GM12878 (cell line): ENCODE results near the gene GLB1L2. TPM values are rescaled to one million over a fixed set of nuclear protein-coding genes. Genes with fewer than 3 reads are reported as not detected.

Experiments
- ATAC-seq: fragments of 200-7000 bp; cut with Tn5 transposase; 3 replicates; pipeline ENCODE4 v1.9.1; 2020; ENCODE audit warnings: mild to moderate bottlenecking, moderate library complexity
- BruUV-seq: library from RNA; stranded (reverse); fragments of 400-500 nt; replicated peaks from 2 replicates; lab custom pipeline; 2021; lab: Mats Ljungman, UMichigan
- CTCF ChIA-PET: fragments of 300-600 bp; sonication (Branson Sonifier 250); formaldehyde crosslinking; extraction: SDS; loops from one replicate; lab custom pipeline; 2021; ENCODE audit warnings: inconsistent platforms; lab: Yijun Ruan, JAX
- POLR2A ChIA-PET: fragments of 350-600 bp; formaldehyde crosslinking; extraction: SDS; loops from one replicate; lab custom pipeline; 2021; ENCODE audit warnings: inconsistent platforms; lab: Charles Lee
- RAD21 ChIA-PET: fragments of 300-600 bp; sonication (Branson Sonifier 250); formaldehyde crosslinking; loops from one replicate; lab custom pipeline; 2023; ENCODE audit warnings: antibody characterized with exemption; ENCODE audit not compliant: unreplicated experiment; lab: Charles Lee
- SMC1A ChIA-PET: fragments of 300-600 bp; sonication (Branson Sonifier 250); formaldehyde crosslinking; loops from one replicate; lab custom pipeline; 2023; ENCODE audit not compliant: unreplicated experiment, uncharacterized antibody; lab: Charles Lee
- DNase-seq: peaks from one replicate; pipeline ENCODE4 v3.0.0-alpha.2; 2011; ENCODE audit warnings: low read depth, low spot score
- FAIRE-seq: peaks from 3 replicates; lab custom pipeline; 2011; peaks lifted over from hg19 to GRCh38; lab: Jason Lieb, UNC
- H2AFZ ChIP-seq: 2 replicates; pipeline ENCODE4 v1.6.0; 2011; ENCODE audit warnings: low read depth, low read length, control low read depth; ENCODE audit not compliant: control insufficient read depth
- H3K27ac ChIP-seq: 2 replicates; pipeline ENCODE4 v1.5.1; 2011; ENCODE audit warnings: control low read depth; ENCODE audit not compliant: control insufficient read depth, insufficient read depth
- H3K27me3 ChIP-seq, 2 experiments: replicated peaks in 1 of 2; 2 replicates each; pipeline versions ENCODE4 v1.6.0 to v1.6.1; 2011; ENCODE audit warnings: low read length in 1 of 2; ENCODE audit not compliant: control insufficient read depth in 2 of 2, insufficient read depth in 2 of 2
- H3K36me3 ChIP-seq, 2 experiments: 2 replicates each; pipeline ENCODE4 v1.5.1; 2011; ENCODE audit warnings: low read length in 1 of 2; ENCODE audit not compliant: control insufficient read depth in 2 of 2, insufficient read depth in 2 of 2
- H3K4me1 ChIP-seq: 2 replicates; pipeline ENCODE4 v1.6.1; 2011; ENCODE audit warnings: mild to moderate bottlenecking, low read length, moderate library complexity, mixed read lengths; ENCODE audit not compliant: control insufficient read depth, insufficient read depth
- H3K4me2 ChIP-seq: 2 replicates; pipeline ENCODE4 v1.6.0; 2011; ENCODE audit warnings: control low read depth; ENCODE audit not compliant: control insufficient read depth, insufficient read depth
- H3K4me3 ChIP-seq: fragments of 200-600 bp; sonication (generic); 2 replicates; pipeline ENCODE4 v1.5.1; 2016
- H3K79me2 ChIP-seq: 2 replicates; pipeline ENCODE4 v1.6.0; 2011; ENCODE audit warnings: low read length; ENCODE audit not compliant: control insufficient read depth, insufficient read depth
- H3K9ac ChIP-seq: 2 replicates; pipeline ENCODE4 v1.8.0; 2011; ENCODE audit warnings: low read length, control low read depth, mixed read lengths; ENCODE audit not compliant: control insufficient read depth, insufficient read depth
- H3K9me3 ChIP-seq: replicated peaks from 3 replicates; pipeline ENCODE4 v1.5.1; 2011; ENCODE audit warnings: mild to moderate bottlenecking, low read length; ENCODE audit not compliant: control insufficient read depth, insufficient read depth
- H4K20me1 ChIP-seq: 2 replicates; pipeline ENCODE4 v1.6.0; 2011; ENCODE audit not compliant: control insufficient read depth, insufficient read depth
- CBFB ChIP-seq: IDR thresholded peaks from 2 replicates; pipeline ENCODE4 v1.6.1; 2016; ENCODE audit warnings: antibody characterized with exemption, low read depth
- EED ChIP-seq: sonication (generic); IDR thresholded peaks from 2 replicates; pipeline ENCODE4 v1.6.1; 2016; ENCODE audit warnings: antibody characterized with exemption, low read depth
- RFX5 ChIP-seq: IDR thresholded peaks from 2 replicates; pipeline ENCODE4 v1.6.1; 2011; ENCODE audit warnings: low read depth, low read length, improper control_type of control experiment
- STAT3 ChIP-seq: IDR thresholded peaks from 2 replicates; pipeline ENCODE4 v1.6.1; 2011; ENCODE audit warnings: low read depth, low read length, improper control_type of control experiment
- USF2 ChIP-seq: IDR thresholded peaks from 2 replicates; pipeline ENCODE4 v1.6.1; 2011; ENCODE audit warnings: low read depth, low read length, improper control_type of control experiment, borderline replicate concordance
- ZBED1 ChIP-seq: IDR thresholded peaks from 2 replicates; pipeline ENCODE4 v1.6.1; 2016; ENCODE audit warnings: borderline replicate concordance
- ZNF384 ChIP-seq: IDR thresholded peaks from 2 replicates; pipeline ENCODE4 v1.6.1; 2012; ENCODE audit warnings: low read depth, mild to moderate bottlenecking, low read length, improper control_type of control experiment, borderline replicate concordance
- WGBS: methylation state at CpG from one replicate; pipeline ENCODE4 v1.1.6; 2016; ENCODE audit warnings: low lambda C conversion rate; ENCODE audit not compliant: insufficient replicate concordance, insufficient coverage; ENCODE audit errors: missing lambda C conversion rate; 5-methylcytosine and 5-hydroxymethylcytosine counted together
- in situ Hi-C: fragments of 300-500 bp; cut with MboI; formaldehyde crosslinking; loops from 9 replicates; pipeline ENCODE4 v1.14.3; 2018; ENCODE audit warnings: mixed read lengths
- intact Hi-C: fragments of 100-400 bp; cut with micrococcal nuclease; formaldehyde crosslinking; loops from one replicate; pipeline ENCODE4 v1.14.2; 2022; ENCODE audit not compliant: unreplicated experiment
- polyA plus RNA-seq, 11 experiments: library from polyadenylated mRNA; depleted of rRNA in 4 of 11; unstranded in 6 of 11; stranded (reverse) in 5 of 11; fragments of >200 nt; fragmentation: Nextera tagmentation in 4 of 11; fragmentation: Illumina TruSeq in 1 of 11; extraction: Ambion mirVana in 4 of 11; extraction: Trizol in 1 of 11; gene quantifications; 1 replicate in 1 of 11; 2 replicates in 10 of 11; pipeline versions ENCODE4 v1.2.1 to v1.2.3, GENCODE V29; 2011 to 2016; ENCODE audit warnings: inconsistent platforms in 2 of 11, missing spikeins in 2 of 11, low read depth in 1 of 11
- total RNA-seq, 4 experiments: library from RNA; depleted of rRNA in 3 of 4; stranded (reverse); fragments of >200 nt in 3 of 4; fragmentation: Illumina TruSeq in 1 of 4; extraction: Trizol in 1 of 4; gene quantifications; 2 replicates each; pipeline versions ENCODE4 v1.2.1 to v1.2.3, GENCODE V29; 2013 to 2021
- TF ChIP-seq, protein P1 (sequence below): fragments of 450-650 bp; IDR thresholded peaks from 2 replicates; pipeline ENCODE4 v1.6.1; 2017; ENCODE audit warnings: antibody characterized with exemption, mild to moderate bottlenecking, moderate library complexity

GLB1L2 gene
- total and polyA plus RNA-seq, 10 of the 15 experiments (the other 5 are each of a cell fraction or from before 2014, with no cell fraction given): 0.04 to 0.85 (median 0.49) TPM

GRCh38 chr11:134414766-134415765 lies 83.3 kb downstream of the GLB1L2 start:
- intact Hi-C loops (no loop called here), in situ Hi-C loops (no loop called here)
- H3K4me3 ChIP-seq: no peak overlapping the region
- no peak overlapping the region for H3K4me2 ChIP-seq
- ChIA-PET CTCF (no interaction called here), RAD21 (no interaction called here), POLR2A (no interaction called here), SMC1A (no interaction called here)
- BruUV-seq: no TSS peak
- H3K79me2 ChIP-seq: no peaks in the 10 kb centered on the region
- no peak for DNase-seq
- TF ChIP-seq STAT3 (no peak), ZBED1 (no peak), RFX5 (no peak), USF2 (no peak), CBFB (no peak), ZNF384 (no peak), EED (no peak)
- TF ChIP-seq, protein P1, sequence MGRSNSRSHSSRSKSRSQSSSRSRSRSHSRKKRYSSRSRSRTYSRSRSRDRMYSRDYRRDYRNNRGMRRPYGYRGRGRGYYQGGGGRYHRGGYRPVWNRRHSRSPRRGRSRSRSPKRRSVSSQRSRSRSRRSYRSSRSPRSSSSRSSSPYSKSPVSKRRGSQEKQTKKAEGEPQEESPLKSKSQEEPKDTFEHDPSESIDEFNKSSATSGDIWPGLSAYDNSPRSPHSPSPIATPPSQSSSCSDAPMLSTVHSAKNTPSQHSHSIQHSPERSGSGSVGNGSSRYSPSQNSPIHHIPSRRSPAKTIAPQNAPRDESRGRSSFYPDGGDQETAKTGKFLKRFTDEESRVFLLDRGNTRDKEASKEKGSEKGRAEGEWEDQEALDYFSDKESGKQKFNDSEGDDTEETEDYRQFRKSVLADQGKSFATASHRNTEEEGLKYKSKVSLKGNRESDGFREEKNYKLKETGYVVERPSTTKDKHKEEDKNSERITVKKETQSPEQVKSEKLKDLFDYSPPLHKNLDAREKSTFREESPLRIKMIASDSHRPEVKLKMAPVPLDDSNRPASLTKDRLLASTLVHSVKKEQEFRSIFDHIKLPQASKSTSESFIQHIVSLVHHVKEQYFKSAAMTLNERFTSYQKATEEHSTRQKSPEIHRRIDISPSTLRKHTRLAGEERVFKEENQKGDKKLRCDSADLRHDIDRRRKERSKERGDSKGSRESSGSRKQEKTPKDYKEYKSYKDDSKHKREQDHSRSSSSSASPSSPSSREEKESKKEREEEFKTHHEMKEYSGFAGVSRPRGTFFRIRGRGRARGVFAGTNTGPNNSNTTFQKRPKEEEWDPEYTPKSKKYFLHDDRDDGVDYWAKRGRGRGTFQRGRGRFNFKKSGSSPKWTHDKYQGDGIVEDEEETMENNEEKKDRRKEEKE: no peak
- no peak overlapping the region for H3K27ac ChIP-seq
- H3K9ac ChIP-seq: no peak overlapping the region
- H3K9me3 ChIP-seq: no peaks in the 10 kb centered on the region
- peaks cover 7 to 11% of the 10 kb centered on the region in 2 experiments; a peak in 3 of 4 replicates for H3K27me3 ChIP-seq
- 13% methylated on average over 17 of the region's 17 CpGs for WGBS
- H2AFZ ChIP-seq: no peak overlapping the region
- H3K4me1 ChIP-seq: no peaks in the 10 kb centered on the region
- H4K20me1 ChIP-seq: no peaks in the 10 kb centered on the region
- no peak for ATAC-seq
- H3K36me3 ChIP-seq: no peaks in the 10 kb centered on the region
- FAIRE-seq: no peak
